ENCODE results near the gene HP. TPM values are rescaled to one million over a fixed set of nuclear protein-coding genes. Genes with fewer than 3 reads are reported as not detected.

The HP gene
- total and polyA plus RNA-seq, 2 of the 13 experiments (the other 11 are each of a cell fraction or from before 2014, with no cell fraction given), result 387 to 524 TPM

DNA sequence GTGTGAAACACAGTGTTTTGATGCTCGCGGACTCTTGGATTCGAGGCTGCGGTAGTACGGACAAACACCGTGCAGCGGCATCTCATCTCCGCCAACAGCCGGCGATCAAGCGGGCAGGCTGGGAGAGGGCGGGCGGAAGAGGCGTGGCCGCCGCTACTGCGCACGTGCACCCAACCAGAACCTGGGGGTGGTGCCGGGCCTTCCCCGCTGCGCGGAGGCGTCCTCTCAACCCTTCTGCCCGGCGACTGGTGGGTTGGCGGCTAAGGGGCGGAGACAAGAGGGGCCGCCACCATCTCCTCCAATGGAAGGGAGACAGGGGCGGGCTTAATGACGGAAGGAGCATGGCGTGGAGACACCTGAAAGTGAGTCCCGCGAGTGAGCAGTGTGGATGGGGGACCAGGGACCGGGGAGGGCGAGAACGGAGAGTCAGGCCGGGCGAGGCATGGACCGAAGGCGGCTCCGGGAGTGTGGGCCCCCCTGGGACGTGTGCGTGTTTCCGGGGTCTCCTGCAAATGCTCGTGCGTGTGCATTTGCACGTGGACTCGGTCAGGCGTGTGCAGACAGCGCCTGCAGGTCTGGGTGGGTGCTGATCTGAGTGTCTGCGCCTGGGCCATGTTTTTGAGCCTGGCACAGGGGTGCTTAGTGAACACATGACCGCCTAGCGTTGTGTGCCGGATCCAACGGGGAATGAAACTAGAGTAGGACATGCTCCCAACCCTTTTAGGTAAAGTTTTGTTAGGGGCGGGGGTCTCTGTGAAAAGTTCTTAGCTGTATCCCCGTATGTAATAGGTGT lies 45.7 kb upstream of the HP start, which contains the start of gene DHODH (continued):
- TF ChIP-seq SCMH1 (CRISPR knock-in tag; IDR thresholded peaks at IDR 0.05; ENCODE audit: borderline replicate concordance) (no peak), THYN1 (CRISPR knock-in tag; IDR thresholded peaks at IDR 0.05; ENCODE audit: borderline replicate concordance, low read depth) (no peak; the same call in 1 of the 2 replicates), RBM22 (optimal IDR thresholded peaks at IDR 0.05; ENCODE audit: low read length) (no peak), EED (CRISPR knock-in tag; IDR thresholded peaks at IDR 0.05) (0 out of 2 replicates have a peak, but pooled peaks have one; percentile 90), HDAC6 (IDR thresholded peaks at IDR 0.05; ENCODE audit: low read depth, low read length) (no peak), SNAI1 (CRISPR knock-in tag; IDR thresholded peaks at IDR 0.05; ENCODE audit: borderline replicate concordance) (no peak), PRPF4 (IDR thresholded peaks at IDR 0.05; ENCODE audit: low read depth, low read length, poor library complexity, severe bottlenecking) (no peak), CENPX (CRISPR knock-in tag; IDR thresholded peaks at IDR 0.05) (no peak), NFIB (CRISPR knock-in tag; IDR thresholded peaks at IDR 0.05; ENCODE audit: borderline replicate concordance) (no peak), ZNF430 (CRISPR knock-in tag; IDR thresholded peaks at IDR 0.05) (peak; percentile 49; the same call in 1 of the 2 replicates), ZNF282 (IDR thresholded peaks at IDR 0.05; ENCODE audit: partially characterized antibody) (no peak)
- TF ChIP-seq, protein P1, sequence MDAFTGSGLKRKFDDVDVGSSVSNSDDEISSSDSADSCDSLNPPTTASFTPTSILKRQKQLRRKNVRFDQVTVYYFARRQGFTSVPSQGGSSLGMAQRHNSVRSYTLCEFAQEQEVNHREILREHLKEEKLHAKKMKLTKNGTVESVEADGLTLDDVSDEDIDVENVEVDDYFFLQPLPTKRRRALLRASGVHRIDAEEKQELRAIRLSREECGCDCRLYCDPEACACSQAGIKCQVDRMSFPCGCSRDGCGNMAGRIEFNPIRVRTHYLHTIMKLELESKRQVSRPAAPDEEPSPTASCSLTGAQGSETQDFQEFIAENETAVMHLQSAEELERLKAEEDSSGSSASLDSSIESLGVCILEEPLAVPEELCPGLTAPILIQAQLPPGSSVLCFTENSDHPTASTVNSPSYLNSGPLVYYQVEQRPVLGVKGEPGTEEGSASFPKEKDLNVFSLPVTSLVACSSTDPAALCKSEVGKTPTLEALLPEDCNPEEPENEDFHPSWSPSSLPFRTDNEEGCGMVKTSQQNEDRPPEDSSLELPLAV (CRISPR knock-in tag; conservative IDR thresholded peaks at IDR 0.05; ENCODE audit: low read depth), result no peak
- TF ChIP-seq, protein P2, sequence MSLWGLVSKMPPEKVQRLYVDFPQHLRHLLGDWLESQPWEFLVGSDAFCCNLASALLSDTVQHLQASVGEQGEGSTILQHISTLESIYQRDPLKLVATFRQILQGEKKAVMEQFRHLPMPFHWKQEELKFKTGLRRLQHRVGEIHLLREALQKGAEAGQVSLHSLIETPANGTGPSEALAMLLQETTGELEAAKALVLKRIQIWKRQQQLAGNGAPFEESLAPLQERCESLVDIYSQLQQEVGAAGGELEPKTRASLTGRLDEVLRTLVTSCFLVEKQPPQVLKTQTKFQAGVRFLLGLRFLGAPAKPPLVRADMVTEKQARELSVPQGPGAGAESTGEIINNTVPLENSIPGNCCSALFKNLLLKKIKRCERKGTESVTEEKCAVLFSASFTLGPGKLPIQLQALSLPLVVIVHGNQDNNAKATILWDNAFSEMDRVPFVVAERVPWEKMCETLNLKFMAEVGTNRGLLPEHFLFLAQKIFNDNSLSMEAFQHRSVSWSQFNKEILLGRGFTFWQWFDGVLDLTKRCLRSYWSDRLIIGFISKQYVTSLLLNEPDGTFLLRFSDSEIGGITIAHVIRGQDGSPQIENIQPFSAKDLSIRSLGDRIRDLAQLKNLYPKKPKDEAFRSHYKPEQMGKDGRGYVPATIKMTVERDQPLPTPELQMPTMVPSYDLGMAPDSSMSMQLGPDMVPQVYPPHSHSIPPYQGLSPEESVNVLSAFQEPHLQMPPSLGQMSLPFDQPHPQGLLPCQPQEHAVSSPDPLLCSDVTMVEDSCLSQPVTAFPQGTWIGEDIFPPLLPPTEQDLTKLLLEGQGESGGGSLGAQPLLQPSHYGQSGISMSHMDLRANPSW (CRISPR knock-in tag; IDR thresholded peaks at IDR 0.05; ENCODE audit: borderline replicate concordance), result peak; percentile 95
- TF ChIP-seq, protein P3, sequence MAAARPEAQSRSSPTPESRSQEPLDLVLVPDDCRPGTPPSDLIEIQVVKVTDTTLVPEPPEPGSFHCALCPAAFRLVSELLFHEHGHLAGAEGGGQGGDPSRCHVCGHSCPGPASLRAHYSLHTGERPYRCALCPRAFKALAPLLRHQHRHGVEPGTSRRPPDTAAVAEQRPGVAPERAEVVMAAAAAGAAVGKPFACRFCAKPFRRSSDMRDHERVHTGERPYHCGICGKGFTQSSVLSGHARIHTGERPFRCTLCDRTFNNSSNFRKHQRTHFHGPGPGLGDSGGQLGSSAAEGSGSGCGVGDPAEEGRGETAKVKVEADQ (CRISPR knock-in tag; IDR thresholded peaks at IDR 0.05; ENCODE audit: borderline replicate concordance), result no peak
- TF ChIP-seq, protein P4, sequence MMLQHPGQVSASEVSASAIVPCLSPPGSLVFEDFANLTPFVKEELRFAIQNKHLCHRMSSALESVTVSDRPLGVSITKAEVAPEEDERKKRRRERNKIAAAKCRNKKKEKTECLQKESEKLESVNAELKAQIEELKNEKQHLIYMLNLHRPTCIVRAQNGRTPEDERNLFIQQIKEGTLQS (CRISPR knock-in tag; IDR thresholded peaks at IDR 0.05), result no peak; the same call in 1 of the 2 replicates
- TF ChIP-seq, protein P5, sequence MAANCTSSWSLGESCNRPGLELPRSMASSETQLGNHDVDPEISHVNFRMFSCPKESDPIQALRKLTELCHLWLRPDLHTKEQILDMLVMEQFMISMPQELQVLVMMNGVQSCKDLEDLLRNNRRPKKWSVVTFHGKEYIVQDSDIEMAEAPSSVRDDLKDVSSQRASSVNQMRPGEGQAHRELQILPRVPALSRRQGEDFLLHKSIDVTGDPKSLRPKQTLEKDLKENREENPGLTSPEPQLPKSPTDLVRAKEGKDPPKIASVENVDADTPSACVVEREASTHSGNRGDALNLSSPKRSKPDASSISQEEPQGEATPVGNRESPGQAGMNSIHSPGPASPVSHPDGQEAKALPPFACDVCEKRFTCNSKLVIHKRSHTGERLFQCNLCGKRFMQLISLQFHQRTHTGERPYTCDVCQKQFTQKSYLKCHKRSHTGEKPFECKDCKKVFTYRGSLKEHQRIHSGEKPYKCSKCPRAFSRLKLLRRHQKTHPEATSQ (CRISPR knock-in tag; IDR thresholded peaks at IDR 0.05; ENCODE audit: borderline replicate concordance), result no peak
- TF ChIP-seq, protein P6, sequence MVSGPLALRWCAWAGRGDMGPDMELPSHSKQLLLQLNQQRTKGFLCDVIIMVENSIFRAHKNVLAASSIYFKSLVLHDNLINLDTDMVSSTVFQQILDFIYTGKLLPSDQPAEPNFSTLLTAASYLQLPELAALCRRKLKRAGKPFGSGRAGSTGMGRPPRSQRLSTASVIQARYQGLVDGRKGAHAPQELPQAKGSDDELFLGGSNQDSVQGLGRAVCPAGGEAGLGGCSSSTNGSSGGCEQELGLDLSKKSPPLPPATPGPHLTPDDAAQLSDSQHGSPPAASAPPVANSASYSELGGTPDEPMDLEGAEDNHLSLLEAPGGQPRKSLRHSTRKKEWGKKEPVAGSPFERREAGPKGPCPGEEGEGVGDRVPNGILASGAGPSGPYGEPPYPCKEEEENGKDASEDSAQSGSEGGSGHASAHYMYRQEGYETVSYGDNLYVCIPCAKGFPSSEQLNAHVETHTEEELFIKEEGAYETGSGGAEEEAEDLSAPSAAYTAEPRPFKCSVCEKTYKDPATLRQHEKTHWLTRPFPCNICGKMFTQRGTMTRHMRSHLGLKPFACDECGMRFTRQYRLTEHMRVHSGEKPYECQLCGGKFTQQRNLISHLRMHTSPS (CRISPR knock-in tag; IDR thresholded peaks at IDR 0.05; ENCODE audit: low read depth), result peak; percentile 54; the same call in 1 of the 2 replicates
- TF ChIP-seq, protein P7, sequence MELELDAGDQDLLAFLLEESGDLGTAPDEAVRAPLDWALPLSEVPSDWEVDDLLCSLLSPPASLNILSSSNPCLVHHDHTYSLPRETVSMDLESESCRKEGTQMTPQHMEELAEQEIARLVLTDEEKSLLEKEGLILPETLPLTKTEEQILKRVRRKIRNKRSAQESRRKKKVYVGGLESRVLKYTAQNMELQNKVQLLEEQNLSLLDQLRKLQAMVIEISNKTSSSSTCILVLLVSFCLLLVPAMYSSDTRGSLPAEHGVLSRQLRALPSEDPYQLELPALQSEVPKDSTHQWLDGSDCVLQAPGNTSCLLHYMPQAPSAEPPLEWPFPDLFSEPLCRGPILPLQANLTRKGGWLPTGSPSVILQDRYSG (CRISPR knock-in tag; IDR thresholded peaks at IDR 0.05), result no peak

Data from HepG2 (cell line).